Left ventricle myocardium inferior (tissue), 1 donor: ENCODE results near the gene SPRED2. TPM values are rescaled to one million over a fixed set of nuclear protein-coding genes. Genes with fewer than 3 reads are reported as not detected.

ENCODE experiments used
- DNase-seq: peaks from one replicate; pipeline ENCODE4 v3.0.0-alpha.2; 2020
- H3K27ac ChIP-seq: fragments of 200-600 bp; replicated peaks from 2 replicates; pipeline ENCODE4 v1.8.0; 2021
- H3K27me3 ChIP-seq: fragments of 200-600 bp; 2 replicates; pipeline ENCODE4 v1.8.0; 2021; ENCODE audit warnings: low read depth
- H3K36me3 ChIP-seq: fragments of 200-600 bp; 2 replicates; pipeline ENCODE4 v1.8.0; 2021
- H3K4me1 ChIP-seq: fragments of 200-600 bp; 2 replicates; pipeline ENCODE4 v1.8.0; 2021
- H3K4me3 ChIP-seq: fragments of 200-600 bp; 2 replicates; pipeline ENCODE4 v1.8.0; 2021; ENCODE audit warnings: mild to moderate bottlenecking, moderate library complexity
- H3K9me3 ChIP-seq: fragments of 200-600 bp; replicated peaks from 2 replicates; pipeline ENCODE4 v1.8.0; 2021
- intact Hi-C: fragments of 100-400 bp; cut with micrococcal nuclease; formaldehyde crosslinking; loops from one replicate; pipeline ENCODE4 v1.11.0; 2022
- total RNA-seq: library from RNA; stranded (reverse); fragmentation: NEBNext Ultra II Directional; extraction: Animal tissue kit (Norgen Biotek cat#: 25700); gene quantifications from one replicate; pipeline ENCODE4 v1.2.1, GENCODE V29; 2021
- TF ChIP-seq, protein P1 (sequence below): fragments of 200-600 bp; IDR thresholded peaks from 2 replicates; pipeline ENCODE4 v1.8.0; 2021; ENCODE audit warnings: antibody characterized with exemption, mild to moderate bottlenecking, borderline replicate concordance
- donor health status: DM: no; HTN: yes; CAD: no; lungs with severe emphysema.

Gene SPRED2
- total RNA-seq, 1 donor from 2014 or later: 18.9 TPM

DNA sequence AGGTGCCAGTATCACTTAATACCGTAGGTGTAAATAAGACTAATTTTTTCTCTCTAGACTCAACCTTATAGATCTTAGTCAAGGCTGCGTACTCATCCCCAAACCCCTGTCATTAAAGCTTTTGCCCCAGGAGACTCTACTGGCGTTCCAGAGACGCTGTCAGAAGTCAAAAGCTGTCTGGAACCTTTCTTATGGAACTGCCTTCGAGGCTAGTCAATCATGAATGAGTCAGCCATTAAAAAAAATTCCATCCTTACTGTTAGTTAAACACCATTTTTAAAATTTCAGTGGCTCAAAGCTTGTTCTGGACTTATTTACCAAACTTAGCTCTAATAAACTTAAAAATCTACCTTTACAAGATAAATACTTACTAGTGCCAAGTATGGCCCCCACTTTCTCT is 52.1 kb downstream of the SPRED2 start:
- Histone ChIP-seq H3K27me3 (no peaks in the 10 kb centered on the region), H3K4me1 (peaks cover 80% of the 10 kb centered on the region), H3K9me3 (no peaks in the 10 kb centered on the region), H3K4me3 (no peak overlapping the region), H3K36me3 (no peaks in the 10 kb centered on the region), H3K27ac (no peak overlapping the region)
- TF ChIP-seq, protein P1, sequence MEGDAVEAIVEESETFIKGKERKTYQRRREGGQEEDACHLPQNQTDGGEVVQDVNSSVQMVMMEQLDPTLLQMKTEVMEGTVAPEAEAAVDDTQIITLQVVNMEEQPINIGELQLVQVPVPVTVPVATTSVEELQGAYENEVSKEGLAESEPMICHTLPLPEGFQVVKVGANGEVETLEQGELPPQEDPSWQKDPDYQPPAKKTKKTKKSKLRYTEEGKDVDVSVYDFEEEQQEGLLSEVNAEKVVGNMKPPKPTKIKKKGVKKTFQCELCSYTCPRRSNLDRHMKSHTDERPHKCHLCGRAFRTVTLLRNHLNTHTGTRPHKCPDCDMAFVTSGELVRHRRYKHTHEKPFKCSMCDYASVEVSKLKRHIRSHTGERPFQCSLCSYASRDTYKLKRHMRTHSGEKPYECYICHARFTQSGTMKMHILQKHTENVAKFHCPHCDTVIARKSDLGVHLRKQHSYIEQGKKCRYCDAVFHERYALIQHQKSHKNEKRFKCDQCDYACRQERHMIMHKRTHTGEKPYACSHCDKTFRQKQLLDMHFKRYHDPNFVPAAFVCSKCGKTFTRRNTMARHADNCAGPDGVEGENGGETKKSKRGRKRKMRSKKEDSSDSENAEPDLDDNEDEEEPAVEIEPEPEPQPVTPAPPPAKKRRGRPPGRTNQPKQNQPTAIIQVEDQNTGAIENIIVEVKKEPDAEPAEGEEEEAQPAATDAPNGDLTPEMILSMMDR: no peak
- intact Hi-C loops: loop anchor here (5.0 kb wide), 1 partner anchor 42 kb away; no protein-coding TSS in a partner anchor
- no peak for DNase-seq

DNA sequence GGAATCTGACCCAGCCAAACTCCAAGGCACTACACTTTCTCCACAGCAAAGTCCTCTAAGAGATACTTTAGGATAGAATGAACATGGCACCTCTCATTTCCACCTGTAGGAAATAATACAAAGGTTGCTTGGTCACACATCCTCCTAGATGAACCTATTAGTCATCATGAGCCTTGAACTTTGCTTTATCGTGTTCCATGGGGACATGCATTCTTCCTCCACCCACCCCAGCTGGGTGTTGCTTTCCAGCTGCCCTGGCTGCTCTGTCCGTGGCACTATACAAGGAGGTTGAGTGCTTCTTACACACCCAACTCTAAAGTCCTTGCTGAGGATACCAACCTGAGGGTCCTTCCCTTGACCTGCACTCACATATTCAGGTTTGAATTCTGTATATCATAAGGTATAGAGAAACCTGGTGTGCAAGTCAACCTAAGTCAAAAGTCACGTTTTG is 52.7 kb downstream of the SPRED2 start:
- no peak overlapping the region for H3K27ac ChIP-seq
- no peaks in the 10 kb centered on the region for H3K9me3 ChIP-seq
- no peak overlapping the region for H3K4me3 ChIP-seq
- TF ChIP-seq, protein P1: no peak
- H3K27me3 ChIP-seq: no peaks in the 10 kb centered on the region
- H3K4me1 ChIP-seq: peaks cover 80% of the 10 kb centered on the region
- H3K36me3 ChIP-seq: no peaks in the 10 kb centered on the region
- DNase-seq: no peak
- intact Hi-C loops: loop anchor here (5.0 kb wide), 1 partner anchor 43 kb away; no protein-coding TSS in a partner anchor

DNA sequence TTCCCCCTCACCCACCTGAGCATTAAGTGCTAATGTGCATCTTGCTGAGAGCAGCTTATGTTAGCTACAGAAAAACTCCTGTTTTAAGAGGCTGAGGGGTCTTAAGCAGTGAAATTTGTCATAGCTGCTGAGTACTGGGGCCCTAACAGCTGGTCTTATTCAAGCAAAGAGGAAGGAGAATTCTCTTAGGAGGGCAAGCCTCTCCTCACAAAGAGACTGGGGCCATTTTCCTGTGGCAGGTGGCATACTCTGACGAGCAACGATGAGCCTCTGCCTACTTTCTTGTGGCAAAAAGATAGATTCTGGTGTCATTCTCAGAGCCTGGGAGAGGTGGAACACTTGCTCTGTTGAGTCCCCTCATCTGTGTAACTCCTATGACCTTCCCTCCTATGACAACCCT is 53.2 kb downstream of the SPRED2 start:
- intact Hi-C loops: no loop called here
- H3K27ac ChIP-seq: no peak overlapping the region
- H3K36me3 ChIP-seq: no peaks in the 10 kb centered on the region
- no peak for DNase-seq
- peaks cover 80% of the 10 kb centered on the region for H3K4me1 ChIP-seq
- TF ChIP-seq, protein P1: no peak
- H3K9me3 ChIP-seq: no peaks in the 10 kb centered on the region
- H3K4me3 ChIP-seq: no peak overlapping the region
- no peaks in the 10 kb centered on the region for H3K27me3 ChIP-seq

DNA sequence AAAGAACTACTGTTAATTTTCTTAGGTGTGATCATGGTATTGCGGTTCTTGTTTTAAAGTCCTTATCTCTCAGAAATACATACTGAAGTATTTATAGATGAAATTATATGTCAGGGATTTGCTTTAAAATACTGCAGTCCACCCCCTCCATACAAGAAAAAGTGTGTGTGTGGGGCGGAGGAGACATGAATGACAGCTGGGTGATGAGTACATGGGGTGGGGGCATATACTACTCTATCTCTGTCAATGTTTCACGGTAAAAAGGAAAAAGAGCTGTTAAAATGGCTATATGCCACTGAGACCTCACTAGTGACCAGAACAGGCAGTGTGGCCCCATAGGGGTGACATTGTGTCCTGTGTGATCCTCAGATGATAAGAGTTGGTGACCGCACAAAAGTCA is 54.1 kb downstream of the SPRED2 start:
- no peaks in the 10 kb centered on the region for H3K9me3 ChIP-seq

DNA sequence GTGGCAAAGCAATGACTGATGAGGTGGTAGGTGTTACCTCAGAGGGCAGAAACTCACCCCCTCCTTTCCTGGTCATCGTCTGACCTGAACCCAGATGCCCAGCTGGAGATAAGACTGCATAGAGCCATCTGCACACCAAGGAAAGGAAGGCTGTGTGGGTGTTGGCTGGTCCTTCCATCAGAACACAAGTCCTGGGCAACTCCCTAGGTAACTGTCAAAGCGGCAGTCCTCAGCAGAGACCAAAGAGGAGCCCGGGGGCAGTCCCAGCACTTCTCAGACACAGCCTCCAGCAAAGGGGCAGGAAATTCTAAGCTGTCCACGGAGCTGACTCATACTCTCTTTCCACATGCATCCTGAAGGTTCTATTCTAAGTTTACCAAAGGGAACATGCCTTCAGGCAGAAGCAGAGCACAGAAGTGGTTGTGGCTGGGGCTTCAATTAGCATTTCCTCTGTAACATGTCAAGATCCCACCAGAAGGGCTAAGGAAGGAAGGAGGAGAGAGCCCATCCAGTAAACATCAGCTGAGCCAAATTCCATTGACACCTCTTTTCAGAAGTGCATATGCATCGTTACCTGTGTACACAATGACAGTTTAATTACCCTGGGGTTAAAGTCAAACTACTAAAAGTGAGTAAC is 54.7 kb downstream of the SPRED2 start:
- Histone ChIP-seq H3K4me3 (no peak overlapping the region), H3K4me1 (peaks cover 80% of the 10 kb centered on the region), H3K27me3 (no peaks in the 10 kb centered on the region), H3K9me3 (no peaks in the 10 kb centered on the region), H3K36me3 (no peaks in the 10 kb centered on the region), H3K27ac (peak overlapping the region; percentile 13)
- intact Hi-C loops: no loop called here
- no peak for DNase-seq
- TF ChIP-seq, protein P1: no peak

More for the DNA sequence above, 54.1 kb downstream of the SPRED2 start:
- Histone ChIP-seq H3K4me3 (no peak overlapping the region), H3K36me3 (no peaks in the 10 kb centered on the region), H3K4me1 (peaks cover 80% of the 10 kb centered on the region), H3K27me3 (no peaks in the 10 kb centered on the region), H3K27ac (peak overlapping the region; percentile 13)
- intact Hi-C loops: no loop called here
- DNase-seq: no peak
- TF ChIP-seq, protein P1: no peak
